HepG2 (cell line): Measurements from ENCODE around the gene MEF2D. TPM values are rescaled to one million over a fixed set of nuclear protein-coding genes. Genes with fewer than 3 reads are reported as not detected.

Source experiments
- ATM ChIP-seq: fragments of 450-650 bp; IDR thresholded peaks from 2 replicates; pipeline ENCODE4 v1.7.1; 2017; ENCODE audit warnings: mild to moderate bottlenecking, borderline replicate concordance
- BCL6 ChIP-seq: IDR thresholded peaks from 2 replicates; pipeline ENCODE4 v1.6.1; 2016; ENCODE audit warnings: missing genetic modification reagents, missing compliant biosample characterization
- CENPBD1 ChIP-seq: sonication (generic); formaldehyde crosslinking; IDR thresholded peaks from 2 replicates; pipeline ENCODE4 v1.8.0; 2022; ENCODE audit warnings: missing genetic modification reagents, low read depth, mild to moderate bottlenecking, borderline replicate concordance
- FOSL2 ChIP-seq: sonication (generic); formaldehyde crosslinking; IDR thresholded peaks from 2 replicates; pipeline ENCODE4 v1.4.0; 2020; ENCODE audit warnings: missing genetic modification reagents
- KDM2A ChIP-seq: sonication (generic); formaldehyde crosslinking; IDR thresholded peaks from 2 replicates; pipeline ENCODE4 v1.4.0; 2020; ENCODE audit warnings: low read depth, missing genetic modification reagents, borderline replicate concordance
- NR3C1 ChIP-seq: sonication (generic); formaldehyde crosslinking; IDR thresholded peaks from 2 replicates; pipeline ENCODE4 v1.4.0; 2020; ENCODE audit warnings: missing genetic modification reagents
- POGZ ChIP-seq: sonication (generic); formaldehyde crosslinking; IDR thresholded peaks from 2 replicates; pipeline ENCODE4 v1.4.0; 2020; ENCODE audit warnings: mild to moderate bottlenecking, missing genetic modification reagents
- RBFOX2 ChIP-seq: fragments of 200-400 bp; formaldehyde crosslinking; IDR thresholded peaks from 2 replicates; pipeline ENCODE4 v1.6.1; 2017; ENCODE audit warnings: low read depth, mild to moderate bottlenecking, low read length
- TIGD3 ChIP-seq: sonication (generic); formaldehyde crosslinking; IDR thresholded peaks from 2 replicates; pipeline ENCODE4 v1.5.1; 2020; ENCODE audit warnings: mild to moderate bottlenecking, missing genetic modification reagents, borderline replicate concordance
- ZBTB42 ChIP-seq: sonication (generic); formaldehyde crosslinking; IDR thresholded peaks from 2 replicates; pipeline ENCODE4 v1.5.0; 2020; ENCODE audit warnings: mild to moderate bottlenecking, missing genetic modification reagents
- ZFP62 ChIP-seq: sonication (generic); formaldehyde crosslinking; IDR thresholded peaks from 2 replicates; pipeline ENCODE4 v1.4.0; 2020; ENCODE audit warnings: missing genetic modification reagents
- ZFX ChIP-seq: sonication (generic); formaldehyde crosslinking; IDR thresholded peaks from 2 replicates; pipeline ENCODE4 v1.4.0; 2020; ENCODE audit warnings: mild to moderate bottlenecking, low read depth, missing genetic modification reagents, moderate library complexity
- ZNF138 ChIP-seq: sonication (generic); formaldehyde crosslinking; IDR thresholded peaks from 2 replicates; pipeline ENCODE4 v1.5.0; 2020; ENCODE audit warnings: mild to moderate bottlenecking, low read depth, missing genetic modification reagents
- ZNF329 ChIP-seq: sonication (generic); formaldehyde crosslinking; IDR thresholded peaks from 2 replicates; pipeline ENCODE4 v1.9.0; 2021; ENCODE audit warnings: low read depth, mild to moderate bottlenecking, missing genetic modification reagents
- ZNF335 ChIP-seq: sonication (generic); formaldehyde crosslinking; IDR thresholded peaks from 2 replicates; pipeline ENCODE4 v1.4.0; 2020; ENCODE audit warnings: missing genetic modification reagents
- ZNF703 ChIP-seq: sonication (generic); formaldehyde crosslinking; IDR thresholded peaks from 2 replicates; pipeline ENCODE4 v1.5.1; 2020; ENCODE audit warnings: missing genetic modification reagents, mild to moderate bottlenecking, moderate library complexity, borderline replicate concordance
- ZNF788 ChIP-seq: sonication (generic); formaldehyde crosslinking; IDR thresholded peaks from 2 replicates; pipeline ENCODE4 v1.5.0; 2020; ENCODE audit warnings: mild to moderate bottlenecking, missing genetic modification reagents, borderline replicate concordance
- ZSCAN12 ChIP-seq: sonication (generic); formaldehyde crosslinking; IDR thresholded peaks from 2 replicates; pipeline ENCODE4 v1.9.0; 2021; ENCODE audit warnings: mild to moderate bottlenecking, missing genetic modification reagents
- polyA plus RNA-seq, 8 experiments: library from polyadenylated mRNA; depleted of rRNA in 3 of 8; stranded (reverse) in 7 of 8; unstranded in 1 of 8; fragments of >200 nt; fragmentation: Illumina TruSeq in 4 of 8; extraction: Trizol in 4 of 8; gene quantifications; 2 replicates each; pipeline versions ENCODE4 v1.2.1 to v1.2.3, GENCODE V29; 2011 to 2016; ENCODE audit warnings: low read depth in 4 of 8, missing spikeins in 1 of 8, mixed read lengths in 1 of 8; ENCODE audit not compliant: insufficient read depth in 1 of 8
- total RNA-seq, 5 experiments: library from RNA; depleted of rRNA; stranded (reverse); fragments of >200 nt; fragmentation: Illumina TruSeq; extraction: Trizol; gene quantifications; 2 replicates each; pipeline ENCODE4 v1.2.3, GENCODE V29; 2016; ENCODE audit warnings: low read depth in 1 of 5
- TF ChIP-seq, protein P1 (sequence below): sonication (generic); formaldehyde crosslinking; IDR thresholded peaks from 2 replicates; pipeline ENCODE4 v1.4.0; 2020; ENCODE audit warnings: mild to moderate bottlenecking, missing genetic modification reagents
- TF ChIP-seq, protein P2 (sequence below): sonication (generic); formaldehyde crosslinking; conservative IDR thresholded peaks from 2 replicates; pipeline ENCODE4 v1.8.0; 2022; ENCODE audit warnings: low read depth, missing genetic modification reagents

The MEF2D gene
- total and polyA plus RNA-seq, 2 of the 13 experiments (the other 11 are each of a cell fraction or from before 2014, with no cell fraction given) = 1.6 to 3.9 TPM

- TF ChIP-seq RBFOX2 (peak; percentile 83), ZFX (CRISPR knock-in tag) (peak; percentile 74; the same call in 1 of the 2 replicates), BCL6 (CRISPR knock-in tag) (peak; percentile 51; the same call in 1 of the 2 replicates), CENPBD1 (CRISPR knock-in tag) (no peak), KDM2A (CRISPR knock-in tag) (peak; percentile 37; the same call in 1 of the 2 replicates), POGZ (CRISPR knock-in tag) (peak; percentile 6; the same call in 1 of the 2 replicates), ZBTB42 (CRISPR knock-in tag) (0 out of 2 replicates have a peak, but pooled peaks have one; percentile 40), FOSL2 (CRISPR knock-in tag) (peak; percentile 74), ZNF329 (CRISPR knock-in tag) (no peak), ZFP62 (CRISPR knock-in tag) (no peak), ATM (no peak), ZSCAN12 (CRISPR knock-in tag) (0 out of 2 replicates have a peak, but pooled peaks have one; percentile 9), NR3C1 (CRISPR knock-in tag) (no peak), ZNF788 (CRISPR knock-in tag) (peak; percentile 66; the same call in 1 of the 2 replicates), ZNF335 (no peak), ZNF703 (CRISPR knock-in tag) (peak; percentile 71; the same call in 1 of the 2 replicates), TIGD3 (no peak), ZNF138 (CRISPR knock-in tag) (peak; percentile 16; the same call in 1 of the 2 replicates)
- TF ChIP-seq, protein P1, sequence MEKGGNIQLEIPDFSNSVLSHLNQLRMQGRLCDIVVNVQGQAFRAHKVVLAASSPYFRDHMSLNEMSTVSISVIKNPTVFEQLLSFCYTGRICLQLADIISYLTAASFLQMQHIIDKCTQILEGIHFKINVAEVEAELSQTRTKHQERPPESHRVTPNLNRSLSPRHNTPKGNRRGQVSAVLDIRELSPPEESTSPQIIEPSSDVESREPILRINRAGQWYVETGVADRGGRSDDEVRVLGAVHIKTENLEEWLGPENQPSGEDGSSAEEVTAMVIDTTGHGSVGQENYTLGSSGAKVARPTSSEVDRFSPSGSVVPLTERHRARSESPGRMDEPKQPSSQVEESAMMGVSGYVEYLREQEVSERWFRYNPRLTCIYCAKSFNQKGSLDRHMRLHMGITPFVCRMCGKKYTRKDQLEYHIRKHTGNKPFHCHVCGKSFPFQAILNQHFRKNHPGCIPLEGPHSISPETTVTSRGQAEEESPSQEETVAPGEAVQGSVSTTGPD (CRISPR knock-in tag) = peak; percentile 97
- TF ChIP-seq, protein P2, sequence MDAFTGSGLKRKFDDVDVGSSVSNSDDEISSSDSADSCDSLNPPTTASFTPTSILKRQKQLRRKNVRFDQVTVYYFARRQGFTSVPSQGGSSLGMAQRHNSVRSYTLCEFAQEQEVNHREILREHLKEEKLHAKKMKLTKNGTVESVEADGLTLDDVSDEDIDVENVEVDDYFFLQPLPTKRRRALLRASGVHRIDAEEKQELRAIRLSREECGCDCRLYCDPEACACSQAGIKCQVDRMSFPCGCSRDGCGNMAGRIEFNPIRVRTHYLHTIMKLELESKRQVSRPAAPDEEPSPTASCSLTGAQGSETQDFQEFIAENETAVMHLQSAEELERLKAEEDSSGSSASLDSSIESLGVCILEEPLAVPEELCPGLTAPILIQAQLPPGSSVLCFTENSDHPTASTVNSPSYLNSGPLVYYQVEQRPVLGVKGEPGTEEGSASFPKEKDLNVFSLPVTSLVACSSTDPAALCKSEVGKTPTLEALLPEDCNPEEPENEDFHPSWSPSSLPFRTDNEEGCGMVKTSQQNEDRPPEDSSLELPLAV (CRISPR knock-in tag) = no peak
Observed at GRCh38 chr1:156456625-156457465, 43.7 kb downstream of the MEF2D start (continued).
